A549 treated with Hydrocortisone at 1 μM for 4 hours (cell line): ENCODE measurements around the gene XCL2. TPM values are rescaled to one million over a fixed set of nuclear protein-coding genes. Genes with fewer than 3 reads are reported as not detected.

Experiments
- total RNA-seq: library from RNA; stranded (reverse); fragments of 200-300 nt; extraction: Qiagen RNA extraction; gene quantifications from 5 replicates; pipeline ENCODE4 v1.2.3, GENCODE V29; 2022

XCL2 gene, protein sequence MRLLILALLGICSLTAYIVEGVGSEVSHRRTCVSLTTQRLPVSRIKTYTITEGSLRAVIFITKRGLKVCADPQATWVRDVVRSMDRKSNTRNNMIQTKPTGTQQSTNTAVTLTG
- not detected in 5 replicates for total RNA-seq

GRCh38 chr1:168543840-168544498, at the start of gene XCL2:
XCL2 (minus strand) TSS chr1:168543997; CDS start chr1:168543964, 33 bp downstream.

DNA sequence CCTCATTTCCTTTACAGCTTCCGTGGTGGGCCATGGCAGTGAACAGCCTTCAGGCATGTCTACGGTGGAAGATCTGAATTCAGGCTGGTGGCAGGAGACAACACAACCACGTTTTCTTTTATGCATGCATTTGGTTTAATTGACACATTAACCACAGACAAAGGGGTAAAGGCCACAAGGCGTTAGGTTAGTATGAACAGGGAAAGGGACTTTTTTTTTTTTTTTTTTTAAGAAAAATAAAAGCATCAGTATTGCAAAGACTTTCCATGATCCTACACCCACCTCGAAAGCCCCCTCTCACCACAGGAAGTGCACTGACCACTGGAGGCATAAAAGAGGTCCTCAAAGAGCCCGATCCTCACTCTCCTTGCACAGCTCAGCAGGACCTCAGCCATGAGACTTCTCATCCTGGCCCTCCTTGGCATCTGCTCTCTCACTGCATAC, 32.5 kb upstream of the XCL2 start, which contains the start of gene XCL1:
TSS of gene XCL1 (plus strand) at position 361 of the 444 bp plus-strand sequence. CDS start at position 394, 33 bp downstream.

Other genes with a start within 250 kb of the XCL2 start
- gene XCL1, start 32.6 kb upstream of the XCL2 start, total RNA-seq, result not detected in 5 replicates
- gene DPT, start 185.2 kb upstream of the XCL2 start, total RNA-seq, result not detected in 5 replicates